EL (cell line): Measurements from ENCODE around the gene GPR37.

Source experiments
- DNase-seq: peaks from one replicate; pipeline ENCODE4 v3.0.0-alpha.2; 2016

GPR37 gene

DNA sequence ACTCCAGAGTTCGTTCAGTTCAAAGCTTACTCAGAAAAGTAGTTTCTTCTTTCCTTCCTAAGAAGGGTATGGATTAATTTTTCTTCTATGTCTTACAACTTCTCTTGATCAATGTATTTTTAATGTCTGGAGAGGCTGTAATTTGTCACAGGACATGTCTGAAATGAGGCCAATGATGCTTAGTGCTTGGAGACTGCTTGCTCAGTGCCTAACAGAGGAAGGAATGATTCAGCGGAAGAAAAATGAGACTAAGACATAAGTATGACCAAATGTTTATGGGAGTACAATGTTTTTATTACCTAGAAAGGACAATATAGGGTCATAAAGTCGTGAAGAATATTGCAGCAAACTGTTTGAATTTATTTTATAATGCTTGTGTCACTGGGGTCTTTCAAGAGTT is 43.3 kb downstream of the GPR37 start:
- peak; percentile 36 for DNase-seq

DNA sequence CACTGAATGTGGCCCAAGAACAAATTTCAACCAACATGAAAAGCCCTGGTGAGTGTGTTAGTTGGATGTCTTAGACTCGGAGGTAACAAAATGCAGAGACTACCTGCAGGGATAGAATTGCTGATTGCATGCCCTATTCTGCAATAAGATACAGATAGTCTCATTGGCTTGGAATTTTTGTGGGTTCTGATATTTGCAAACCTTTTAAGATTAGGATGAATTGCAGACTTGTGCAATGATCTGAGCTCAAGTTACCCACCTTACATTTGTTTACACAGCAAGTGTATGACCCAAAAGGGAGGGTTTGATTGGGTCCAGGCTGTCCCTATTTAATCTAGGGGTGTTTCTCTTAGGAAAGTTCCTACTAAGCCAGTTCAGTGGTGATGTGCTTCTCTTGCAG is 45.4 kb downstream of the GPR37 start:
- peak; percentile 44 for DNase-seq

DNA sequence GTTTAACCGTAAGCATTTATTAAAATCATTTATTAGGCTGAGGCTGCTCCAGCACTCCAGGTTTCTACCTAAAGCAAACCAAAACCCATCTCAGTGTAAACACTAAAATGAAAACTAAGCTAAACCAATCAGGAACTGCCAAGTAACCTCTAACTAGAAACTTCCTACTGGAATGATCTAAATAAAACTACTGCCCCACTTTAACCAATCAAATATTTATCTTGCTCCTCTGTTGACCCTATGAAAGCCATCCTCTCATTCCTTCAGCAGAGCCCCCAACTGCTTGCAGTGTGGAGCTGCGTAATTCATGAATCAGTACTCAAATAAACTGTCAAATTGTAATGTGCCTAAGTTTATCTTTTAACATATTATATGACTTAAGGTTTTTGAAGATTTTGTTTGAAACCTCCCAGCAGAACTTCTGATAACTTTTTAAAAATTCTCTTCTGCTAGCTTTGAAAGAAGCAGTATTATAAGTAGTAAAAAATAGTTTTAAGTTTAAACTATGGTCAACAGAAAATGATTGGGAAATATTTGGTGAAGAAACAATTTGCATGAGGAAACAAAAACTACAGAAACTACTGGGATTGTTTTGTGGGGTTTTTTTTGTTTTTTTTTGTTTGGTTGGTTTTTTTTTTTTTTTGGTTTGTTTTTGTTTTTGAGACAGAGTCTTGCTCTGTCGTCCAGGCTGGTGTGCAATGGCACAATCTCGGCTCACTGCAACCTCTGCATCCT is 47.4 kb downstream of the GPR37 start:
- no peak for DNase-seq

DNA sequence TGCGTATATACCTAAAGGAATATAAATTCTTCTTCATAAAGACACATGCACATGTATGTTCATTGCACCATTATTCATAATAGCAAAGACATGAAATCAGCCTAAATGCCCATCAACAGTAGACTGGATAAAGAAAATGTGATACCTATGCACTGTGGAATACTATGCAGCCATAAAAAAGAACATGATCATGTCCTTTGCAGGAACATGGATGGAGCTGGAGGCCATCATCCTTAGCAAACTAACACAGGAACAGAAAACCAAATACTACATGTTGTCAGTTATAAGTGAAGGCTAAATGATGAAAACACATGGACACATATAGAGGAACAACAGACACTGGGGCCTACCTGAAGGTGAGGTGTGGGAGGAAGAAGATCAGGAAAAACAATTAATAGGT is 48.7 kb downstream of the GPR37 start:
- DNase-seq, result no peak

DNA sequence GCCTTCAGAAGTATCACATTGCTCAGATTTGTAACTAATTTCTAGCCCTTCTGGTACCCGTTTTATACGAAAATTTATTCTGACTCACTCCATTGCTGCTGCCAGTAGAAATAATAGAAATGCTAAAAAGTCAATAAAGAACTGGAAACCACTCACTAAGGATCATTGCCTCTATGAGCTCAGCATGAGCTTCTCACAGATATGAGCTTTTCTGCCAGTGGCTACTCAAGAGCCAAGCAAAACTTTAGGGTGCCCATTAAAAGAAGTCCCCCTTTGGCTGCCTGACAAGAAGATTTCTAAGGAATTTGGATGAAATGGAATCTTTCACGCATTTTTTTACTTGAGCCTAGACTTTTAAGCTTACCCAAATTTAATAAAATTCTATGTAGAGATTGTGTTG is 52.5 kb downstream of the GPR37 start:
- DNase-seq, result no peak

DNA sequence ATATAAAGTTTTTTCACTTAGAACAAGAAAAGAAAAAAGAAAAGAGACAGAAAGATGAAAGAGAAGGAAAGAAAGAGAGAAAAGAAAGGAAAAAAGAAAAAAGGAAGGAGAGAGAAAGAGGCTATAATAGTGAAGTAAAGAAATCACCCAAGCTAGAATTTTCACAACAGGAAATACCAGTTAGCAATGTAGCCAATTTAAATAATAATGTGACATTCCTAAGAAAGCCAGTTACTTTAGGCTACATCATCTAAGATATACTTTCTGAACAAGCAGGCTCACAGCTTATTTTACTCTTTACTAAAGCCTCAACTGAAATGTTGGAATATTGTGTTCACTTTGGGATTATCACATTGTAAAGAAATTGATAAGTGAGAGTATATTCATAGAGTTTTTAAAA is 53.6 kb downstream of the GPR37 start:
- DNase-seq, result no peak

DNA sequence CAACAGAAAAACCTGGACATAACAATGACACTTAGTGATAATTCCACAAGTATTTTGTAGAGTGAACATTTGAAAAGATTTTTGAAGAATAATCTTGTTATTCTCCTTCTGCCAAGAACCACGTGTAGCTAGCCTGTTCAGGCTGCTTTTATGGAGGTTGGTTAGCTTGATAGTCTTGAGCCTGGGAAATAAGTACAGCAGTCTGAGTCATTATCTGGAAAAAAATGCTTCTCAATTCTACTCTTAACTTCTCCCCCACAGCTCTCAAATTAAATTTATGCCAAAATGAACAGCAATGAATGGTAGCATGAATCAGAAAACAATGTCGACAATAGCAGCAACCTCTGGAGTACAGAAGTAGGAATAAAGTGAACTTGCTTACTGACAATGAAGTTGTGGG is 63.2 kb downstream of the GPR37 start:
- peak; percentile 12 for DNase-seq

DNA sequence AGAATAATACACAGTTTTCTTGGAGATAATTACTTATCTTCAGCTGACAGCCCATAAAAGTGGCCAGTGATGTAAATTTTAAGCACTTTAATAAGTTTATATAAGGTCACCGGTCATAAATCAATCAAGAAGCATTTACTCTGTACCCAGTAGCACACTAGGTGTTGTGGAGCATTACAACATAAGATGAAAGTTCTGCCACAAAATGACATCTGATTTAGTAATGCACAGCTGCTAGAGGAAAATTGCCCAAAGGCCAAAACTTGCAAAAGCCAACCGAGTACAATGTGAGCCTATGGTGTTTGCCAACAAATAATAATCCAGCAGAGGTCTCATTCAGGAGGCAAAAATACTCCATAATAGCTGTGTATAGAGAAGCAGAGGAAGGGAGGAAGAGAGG is 63.6 kb downstream of the GPR37 start:
- DNase-seq, result peak; percentile 13

DNA sequence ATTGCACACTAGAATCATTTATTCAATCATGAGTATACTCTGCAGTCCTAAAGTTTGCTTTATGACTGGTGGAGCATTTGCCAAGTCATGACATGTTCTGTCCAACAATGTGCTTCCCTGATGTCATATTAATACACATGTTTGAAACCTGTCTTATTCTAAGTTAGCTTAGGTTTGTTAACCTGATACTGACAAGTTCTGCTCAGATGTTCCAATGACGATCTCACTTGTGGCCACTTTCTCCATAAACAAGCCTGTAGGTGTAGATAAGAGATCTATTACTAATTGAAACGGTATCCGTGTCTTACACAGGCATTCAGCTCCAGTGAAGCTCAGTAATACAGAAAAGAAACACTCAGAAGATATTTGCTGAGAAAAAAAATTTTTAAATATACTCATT is 64.9 kb downstream of the GPR37 start:
- no peak for DNase-seq

DNA sequence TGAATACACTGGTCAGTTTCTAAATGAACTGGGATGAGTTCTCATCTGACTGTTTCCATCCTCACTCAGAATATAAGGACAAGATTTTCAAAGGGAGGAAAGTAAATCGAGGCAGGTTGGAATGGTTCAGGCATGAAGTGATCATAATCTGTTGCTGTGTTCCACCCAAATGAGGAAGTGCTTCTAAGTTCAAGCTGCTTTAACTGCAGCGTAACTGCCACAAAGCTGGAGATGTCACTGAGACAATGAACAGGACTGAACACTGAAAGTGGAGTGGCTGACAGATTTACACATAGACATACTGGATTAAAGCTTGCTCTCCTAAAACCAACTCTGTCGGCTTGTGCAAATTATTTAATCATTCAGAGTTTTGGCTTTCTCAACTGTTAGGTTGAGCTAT is 66.6 kb downstream of the GPR37 start:
- DNase-seq, result no peak

DNA sequence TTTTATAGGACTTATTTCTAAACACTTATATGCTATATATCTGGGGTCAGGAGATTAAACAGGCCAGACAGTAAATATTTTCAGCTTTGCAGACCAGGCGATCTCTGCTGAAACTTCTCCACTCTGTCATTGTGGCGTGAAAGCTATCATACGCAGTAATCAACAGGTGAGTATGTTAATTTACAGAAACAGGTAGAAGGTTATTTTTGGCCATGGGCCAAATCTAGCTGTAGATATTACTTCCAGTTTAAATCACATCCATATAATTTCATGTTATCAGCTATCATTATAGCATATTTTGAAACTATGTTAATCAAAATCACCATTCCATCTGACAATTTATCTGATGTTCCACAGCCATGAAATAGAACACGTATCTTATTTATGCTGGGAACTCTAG is 67.8 kb downstream of the GPR37 start:
- no peak for DNase-seq
